Ramos (cell line): ENCODE results near the gene GNLY.

Source experiments
- in situ Hi-C: fragments of 300-500 bp; cut with MboI; formaldehyde crosslinking; loops from one replicate; pipeline ENCODE4 v1.14.3; 2022; ENCODE audit warnings: low sequenced_read_pairs; ENCODE audit not compliant: unreplicated experiment

The GNLY gene

DNA sequence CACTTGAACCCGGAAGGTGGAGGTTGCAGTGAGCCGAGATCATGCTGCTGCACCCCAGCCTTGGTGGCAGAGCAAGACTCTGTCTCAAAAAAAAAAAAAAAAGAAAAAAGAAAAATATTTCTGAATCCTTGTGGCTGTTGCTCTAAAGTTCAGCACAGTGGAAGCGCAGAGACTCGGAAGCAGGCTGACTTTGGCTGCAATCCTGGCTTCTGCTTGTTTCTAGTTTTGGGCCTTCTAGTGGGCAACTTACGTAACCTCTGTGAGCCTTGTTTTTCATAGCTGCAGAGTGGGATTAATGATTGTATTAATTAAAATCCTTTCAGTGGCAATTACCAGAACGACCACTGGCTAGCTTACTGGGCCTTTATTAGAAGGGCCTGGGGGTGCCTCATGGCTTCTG lies 28.4 kb downstream of the GNLY start:
- in situ Hi-C loops = no loop called here

DNA sequence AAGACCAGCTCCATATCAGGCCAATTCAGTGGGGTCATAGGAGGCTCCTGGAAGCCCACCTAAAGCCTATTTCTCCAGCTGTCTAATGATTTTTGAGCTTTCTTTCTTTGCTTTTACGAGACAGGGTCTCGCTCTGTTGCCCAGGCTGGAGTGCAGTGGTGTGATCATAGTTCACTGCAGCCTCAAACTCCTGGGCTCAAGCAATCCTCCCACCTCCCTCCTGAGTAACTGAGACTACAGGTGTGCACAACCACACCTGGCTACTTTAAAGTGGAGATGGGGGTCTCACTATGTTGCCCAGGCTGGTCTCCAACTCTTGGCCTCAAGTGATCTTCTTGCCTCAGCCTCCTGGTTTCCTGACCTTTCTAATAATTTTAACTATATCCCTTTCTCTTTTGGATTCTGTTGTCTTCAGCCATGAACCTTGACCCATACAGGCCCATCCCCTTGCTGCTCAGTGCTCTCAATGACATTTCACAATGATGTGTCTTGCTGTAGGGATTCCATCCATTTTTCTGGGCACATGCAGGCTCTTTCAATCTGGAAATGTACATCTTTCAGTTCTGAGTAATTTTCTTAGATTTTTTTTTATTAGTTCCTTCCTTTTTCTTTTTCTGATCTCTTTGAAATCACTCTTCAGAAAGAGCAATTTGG lies 29.7 kb downstream of the GNLY start:
- in situ Hi-C loops = no loop called here

DNA sequence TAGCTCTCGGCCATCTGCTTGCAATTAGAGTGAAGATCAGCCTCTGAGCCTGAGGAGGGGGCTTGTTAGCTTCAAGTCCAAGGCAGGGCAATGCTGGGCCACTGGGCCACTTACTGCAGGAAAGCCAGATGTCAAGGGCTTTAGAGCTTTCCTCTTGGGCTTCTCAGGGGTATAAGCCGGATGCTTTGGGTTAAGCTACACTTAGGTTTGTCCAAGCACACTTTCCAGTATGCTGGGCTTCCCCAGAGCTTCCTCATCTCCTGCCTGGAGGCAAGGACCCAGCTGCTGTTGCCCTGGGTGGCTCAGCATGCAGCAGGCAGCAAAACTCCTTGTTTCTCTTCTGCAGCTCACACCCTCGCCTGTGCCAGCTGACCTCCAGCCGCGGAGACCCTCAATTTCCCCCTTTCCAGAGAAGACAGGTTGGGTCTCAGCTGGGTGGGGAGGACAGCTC lies 30.6 kb downstream of the GNLY start:
- in situ Hi-C loops = no loop called here

DNA sequence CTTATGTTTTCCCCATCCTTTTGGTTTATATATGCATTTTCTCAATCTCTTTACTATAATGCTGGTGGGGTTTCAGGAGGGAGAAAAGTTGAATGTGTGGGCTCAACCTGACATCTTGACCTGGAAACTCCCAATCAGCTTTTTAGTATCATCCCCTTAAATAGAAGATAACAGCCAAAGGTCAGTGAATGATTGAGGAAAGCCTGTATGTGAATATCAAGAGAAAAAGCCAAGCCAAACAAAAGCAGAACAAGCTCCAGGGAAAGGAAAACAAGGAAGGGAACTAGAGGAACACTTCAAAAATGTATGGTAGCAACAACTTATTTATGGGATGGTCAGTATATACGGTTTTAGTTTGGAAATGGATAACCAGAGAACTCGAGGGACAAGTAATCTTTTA lies 31.3 kb downstream of the GNLY start:
- in situ Hi-C loops = no loop called here

DNA sequence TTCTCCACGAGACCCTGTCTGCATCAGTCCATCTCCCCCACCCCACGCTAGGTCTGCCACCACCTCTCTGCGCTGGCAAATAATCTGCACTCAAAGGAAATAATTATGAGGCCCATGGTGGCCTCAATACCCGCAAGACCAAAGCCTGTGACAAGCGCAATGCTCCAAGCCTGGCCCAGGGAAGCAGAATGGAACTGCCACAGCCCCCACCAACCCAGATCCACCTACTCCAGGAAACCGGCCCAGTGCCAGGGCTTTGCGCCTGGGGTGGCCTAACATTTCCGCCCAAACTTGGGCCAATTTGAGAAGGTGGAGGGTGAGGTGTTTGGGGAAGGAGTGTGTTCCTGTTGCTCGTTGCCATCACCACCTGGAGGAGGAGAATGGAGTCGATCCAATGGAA lies 33.6 kb downstream of the GNLY start:
- in situ Hi-C loops = no loop called here

DNA sequence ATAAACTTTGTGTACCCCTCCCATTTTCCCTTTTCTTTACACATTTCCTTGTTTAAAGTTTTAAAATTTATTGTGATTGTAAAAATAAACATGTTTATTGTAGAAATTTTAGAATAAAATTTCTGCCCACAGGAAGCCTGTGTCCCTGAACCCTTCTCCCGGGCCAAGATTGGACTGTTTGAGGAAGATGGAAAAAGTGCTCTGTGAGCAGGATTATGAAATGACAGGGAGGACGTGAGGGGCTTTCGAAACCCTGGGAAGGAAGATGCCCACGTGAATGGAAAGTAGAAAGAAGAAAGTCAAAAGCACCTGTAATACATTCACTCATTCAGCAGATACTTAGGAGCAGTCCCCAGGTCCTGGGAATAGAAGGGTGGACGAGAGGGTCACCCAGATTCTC lies 34.2 kb downstream of the GNLY start:
- in situ Hi-C loops = no loop called here

DNA sequence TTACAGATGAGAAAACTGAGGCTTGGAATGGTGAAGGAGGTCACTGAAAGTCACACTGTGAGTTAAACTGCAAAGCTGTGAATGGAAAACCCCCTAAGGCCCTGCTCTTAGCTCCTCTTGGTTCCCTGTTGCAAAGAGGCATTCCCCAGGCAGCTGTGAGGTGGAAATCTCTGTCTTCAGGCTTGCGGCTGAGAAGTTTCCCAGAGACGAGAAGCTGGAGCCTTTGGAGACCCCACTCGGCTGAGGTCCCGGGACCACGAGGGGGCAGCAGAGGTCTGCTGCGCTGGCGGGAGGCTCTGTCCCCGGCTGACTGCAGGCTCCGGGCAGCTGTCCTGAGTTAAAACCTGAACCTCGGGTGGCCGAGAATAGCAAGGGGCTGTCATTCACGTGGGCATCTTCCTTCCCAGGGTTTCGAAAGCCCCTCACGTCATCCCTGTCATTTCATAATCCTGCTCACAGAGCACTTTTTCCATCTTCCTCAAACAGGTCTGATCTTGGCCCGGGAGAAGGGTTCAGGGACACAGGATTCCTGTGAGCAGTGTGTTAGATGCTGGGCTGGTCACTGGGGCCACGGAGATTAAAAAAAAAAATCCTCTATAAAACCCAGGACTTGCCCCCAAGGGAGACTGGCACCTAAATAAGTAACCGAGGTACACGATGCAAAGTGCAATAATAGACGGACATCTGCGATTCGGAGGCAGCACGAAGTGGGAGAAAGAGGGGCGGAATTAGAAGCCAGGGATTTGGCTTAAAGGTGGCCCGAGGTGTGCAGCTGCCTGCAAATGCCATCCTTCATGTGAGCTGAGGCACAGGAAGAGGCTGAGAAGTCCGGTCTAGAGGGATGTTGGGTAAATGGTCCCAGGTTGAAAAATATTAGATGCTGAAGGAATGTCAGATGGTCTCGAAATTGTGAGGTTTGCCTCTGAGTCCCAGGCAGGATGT lies 35.0 kb downstream of the GNLY start:
- in situ Hi-C loops = no loop called here

DNA sequence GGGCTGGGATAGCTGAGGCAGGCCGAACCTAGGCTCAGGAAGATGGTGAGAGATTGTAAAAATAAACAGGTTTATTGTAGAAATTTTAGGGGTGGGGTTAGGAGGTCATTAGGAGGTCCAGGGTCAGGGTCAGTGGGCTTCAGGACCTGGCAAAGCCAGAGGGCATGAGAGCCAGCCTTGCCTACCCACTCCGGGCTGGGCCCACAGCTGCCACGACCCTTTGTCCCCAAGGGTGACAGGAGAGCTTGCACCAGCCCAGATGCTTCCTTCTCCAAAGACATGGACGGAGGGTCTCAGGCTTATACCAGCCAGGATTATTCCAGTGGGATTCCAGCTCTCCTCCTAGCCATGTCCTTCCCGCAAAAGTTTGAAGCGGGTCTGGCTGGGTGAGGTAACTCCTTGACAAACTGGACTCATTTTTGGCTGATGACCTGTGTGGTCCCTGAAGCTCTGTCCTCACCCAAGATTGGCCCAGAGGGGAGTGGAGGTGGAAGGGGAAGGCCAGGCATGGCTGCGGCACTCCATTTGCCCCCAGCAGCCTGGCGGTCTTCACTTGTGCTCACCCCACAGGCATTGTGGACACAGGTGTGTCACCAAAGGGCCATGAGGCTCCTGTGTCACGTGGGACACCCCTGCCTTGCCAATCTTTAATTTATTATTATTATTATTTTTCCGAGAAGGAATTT lies 35.8 kb downstream of the GNLY start:
- in situ Hi-C loops = no loop called here

DNA sequence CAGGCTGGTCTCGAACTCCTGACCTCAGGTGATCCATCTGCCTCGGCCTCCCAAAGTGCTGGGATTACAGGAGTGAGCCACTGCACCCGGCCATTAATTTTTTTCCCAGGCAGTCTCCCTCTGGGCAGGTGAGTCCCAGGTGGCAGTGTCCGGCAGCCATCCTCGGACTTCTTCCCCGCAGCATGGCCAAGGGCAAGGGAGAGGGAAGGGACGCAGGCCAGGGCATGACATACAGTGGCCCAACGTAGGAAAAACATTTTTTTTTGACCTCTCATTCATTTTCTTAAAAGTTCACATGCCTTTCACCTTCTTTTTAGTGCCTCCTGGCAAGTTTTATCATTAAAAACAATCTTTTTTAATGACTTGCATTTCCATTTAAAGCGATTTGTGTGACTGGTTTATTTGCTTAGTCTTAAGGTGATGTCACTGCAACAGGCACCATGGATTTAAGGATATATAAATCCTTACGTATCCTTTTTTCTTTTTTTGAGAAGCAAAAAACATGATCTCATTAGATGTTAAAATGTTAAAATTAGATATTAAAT lies 36.6 kb downstream of the GNLY start:
- in situ Hi-C loops = no loop called here

DNA sequence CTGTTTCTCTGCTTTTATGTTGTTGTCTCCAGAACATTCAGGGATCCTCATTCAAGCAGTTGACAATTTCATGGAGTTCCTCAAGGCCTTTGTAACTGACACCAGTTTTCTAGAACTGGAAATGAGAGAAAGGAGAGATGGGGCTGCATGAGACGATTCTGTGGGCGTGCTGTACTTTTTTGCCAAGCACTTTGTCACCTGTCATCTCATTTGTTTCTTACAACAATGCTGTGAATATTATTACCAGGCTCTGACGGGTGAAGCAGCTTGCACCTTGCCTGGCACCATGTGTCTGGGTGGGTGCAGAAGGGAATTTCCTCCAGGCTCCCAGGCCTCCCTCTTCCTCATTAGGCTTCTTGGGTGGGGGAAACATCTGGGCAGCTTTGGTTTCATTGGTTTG lies 37.4 kb downstream of the GNLY start:
- in situ Hi-C loops = no loop called here

DNA sequence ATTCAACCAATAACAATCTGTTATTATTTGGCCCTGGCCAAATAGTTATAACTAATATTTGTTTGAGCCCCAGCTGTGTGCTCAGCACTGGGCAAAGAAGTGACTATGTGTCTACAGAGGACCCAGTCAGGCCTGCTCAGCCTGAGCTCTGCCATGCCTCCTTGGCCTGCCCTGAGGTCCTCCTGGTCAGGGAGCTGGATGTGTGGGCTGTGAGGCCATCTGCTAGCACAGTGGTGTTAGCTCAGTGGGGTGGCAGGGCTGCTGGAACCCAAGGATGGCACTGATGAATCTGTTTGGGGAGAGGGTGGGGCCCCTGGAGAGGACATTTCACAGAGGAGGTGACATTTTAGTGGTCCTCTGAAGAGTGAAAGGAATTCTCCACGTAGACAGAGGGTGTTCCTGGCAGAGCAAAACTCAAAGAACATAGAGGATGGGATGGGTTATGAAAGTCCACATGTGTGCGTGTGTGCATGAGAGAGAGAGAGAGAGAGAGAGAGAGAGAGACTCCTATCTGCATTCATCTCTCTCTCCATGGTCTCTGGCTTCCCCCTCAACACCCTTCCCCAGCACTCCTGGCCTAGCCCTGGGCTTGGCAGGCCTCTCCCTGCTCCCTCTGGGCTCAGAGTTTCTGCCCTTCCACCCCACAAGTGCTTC lies 38.4 kb downstream of the GNLY start:
- in situ Hi-C loops = no loop called here

DNA sequence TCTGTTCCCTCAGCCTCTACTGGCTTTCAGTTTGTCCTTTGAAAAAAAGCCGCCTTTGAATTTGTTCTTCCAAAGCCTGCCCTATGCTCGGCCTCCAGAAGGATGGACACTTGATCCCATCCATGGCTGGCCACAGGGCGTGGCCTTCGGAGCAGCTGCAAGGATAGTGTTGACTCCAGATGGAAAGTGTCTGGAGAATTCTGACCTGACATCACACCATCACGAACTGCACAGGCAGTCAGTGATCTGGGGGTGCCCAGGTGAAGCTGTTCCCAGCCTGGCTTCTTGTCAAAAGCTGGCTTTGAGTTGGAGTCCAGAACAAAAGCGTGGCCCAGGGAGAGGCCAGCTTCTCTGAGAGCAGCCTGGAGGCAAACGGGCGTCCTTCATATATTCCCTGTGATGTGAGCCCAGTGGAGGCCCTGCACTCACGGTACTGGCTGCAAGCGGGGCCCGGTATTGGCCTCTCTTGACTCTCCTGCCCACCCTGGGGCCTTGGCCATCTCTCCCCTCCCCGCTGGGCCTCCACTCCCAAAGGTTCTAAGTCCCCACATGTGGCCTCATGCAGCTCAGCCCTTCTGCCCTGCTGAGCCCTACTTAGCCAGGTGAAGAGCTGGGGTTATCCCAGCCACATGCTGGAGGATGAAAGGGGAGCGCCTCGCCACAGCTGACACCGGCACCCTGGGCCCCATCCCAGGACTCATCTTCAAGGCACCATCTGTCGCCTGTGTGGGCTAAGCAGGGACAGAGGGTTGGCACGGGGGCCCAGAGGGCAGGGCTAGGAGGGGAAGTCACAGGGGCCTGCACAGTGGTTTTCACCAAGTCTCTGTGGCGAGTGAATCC lies 39.2 kb downstream of the GNLY start:
- in situ Hi-C loops = no loop called here

DNA sequence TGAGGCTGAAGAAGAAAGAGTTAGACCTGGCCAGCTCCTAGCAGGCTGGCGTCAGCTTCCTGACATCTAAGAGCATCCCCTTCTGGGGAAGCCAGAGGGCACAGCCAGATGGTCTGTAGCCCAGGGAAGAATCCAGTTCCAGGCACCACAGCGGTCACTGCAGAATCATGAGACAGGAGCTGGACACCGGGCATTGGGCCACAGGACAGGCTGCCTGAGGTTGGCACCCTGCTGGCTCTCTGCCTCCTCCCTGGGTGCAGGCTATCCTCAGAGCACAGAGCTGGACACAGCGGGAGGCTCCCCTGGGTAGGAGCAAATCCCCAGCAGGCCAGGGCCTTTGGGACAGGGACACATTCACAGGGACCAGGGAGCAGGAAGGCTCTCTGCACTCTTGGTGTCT lies 39.9 kb downstream of the GNLY start:
- in situ Hi-C loops = no loop called here

DNA sequence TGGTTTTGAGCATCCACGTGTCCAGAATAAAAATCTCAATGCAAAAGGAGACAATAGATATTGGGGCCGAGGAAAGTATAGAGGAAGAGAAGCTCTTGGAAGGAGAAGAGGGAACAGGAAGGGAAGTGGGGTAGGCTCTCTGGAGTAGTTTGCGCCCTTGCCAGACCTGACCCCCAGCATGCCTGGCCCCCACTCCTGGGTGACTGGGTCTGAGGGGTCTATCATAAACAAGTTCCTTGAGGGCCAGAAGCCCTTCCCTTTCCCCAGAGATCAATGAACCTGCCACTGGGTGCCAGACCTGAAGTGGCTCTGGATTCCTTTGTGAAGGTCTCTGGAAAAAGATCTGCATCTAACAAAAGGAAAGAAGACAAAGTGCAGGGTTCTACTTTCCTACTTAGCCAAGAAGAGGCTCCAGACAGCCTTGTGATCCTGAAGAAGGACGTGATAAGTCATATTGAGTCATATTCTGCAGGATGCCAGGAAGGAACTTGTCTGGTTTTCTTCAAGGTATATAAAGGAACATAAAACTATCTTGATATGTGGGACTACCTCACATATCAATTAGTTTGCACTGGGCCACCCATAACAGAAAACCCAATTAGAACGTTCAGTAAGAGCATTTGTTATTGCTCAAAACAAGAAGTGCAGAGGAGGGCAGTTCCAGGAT lies 40.9 kb downstream of the GNLY start:
- in situ Hi-C loops = loop anchor here (5.0 kb wide), 1 partner anchor 77 kb away; no protein-coding TSS in a partner anchor

DNA sequence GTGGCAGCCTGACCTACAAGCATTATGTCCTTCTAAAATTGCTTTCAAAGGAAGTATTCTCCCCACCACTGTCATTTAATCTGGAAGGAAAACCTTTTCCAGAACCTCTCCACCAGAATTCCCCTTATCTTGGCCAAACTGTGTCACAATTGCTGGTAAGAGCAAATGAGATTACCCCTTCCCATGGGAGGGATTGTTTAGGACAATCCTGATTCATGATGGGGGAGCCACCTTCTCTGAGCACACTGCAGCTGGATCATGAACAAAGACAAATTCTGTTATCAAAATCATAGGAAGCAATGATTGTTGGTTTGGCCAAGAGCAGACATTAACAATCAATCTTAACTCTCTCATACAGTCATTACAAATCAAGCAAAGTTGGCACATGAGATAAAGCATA lies 41.5 kb downstream of the GNLY start:
- in situ Hi-C loops = loop anchor here (5.0 kb wide), 1 partner anchor 77 kb away; no protein-coding TSS in a partner anchor

DNA sequence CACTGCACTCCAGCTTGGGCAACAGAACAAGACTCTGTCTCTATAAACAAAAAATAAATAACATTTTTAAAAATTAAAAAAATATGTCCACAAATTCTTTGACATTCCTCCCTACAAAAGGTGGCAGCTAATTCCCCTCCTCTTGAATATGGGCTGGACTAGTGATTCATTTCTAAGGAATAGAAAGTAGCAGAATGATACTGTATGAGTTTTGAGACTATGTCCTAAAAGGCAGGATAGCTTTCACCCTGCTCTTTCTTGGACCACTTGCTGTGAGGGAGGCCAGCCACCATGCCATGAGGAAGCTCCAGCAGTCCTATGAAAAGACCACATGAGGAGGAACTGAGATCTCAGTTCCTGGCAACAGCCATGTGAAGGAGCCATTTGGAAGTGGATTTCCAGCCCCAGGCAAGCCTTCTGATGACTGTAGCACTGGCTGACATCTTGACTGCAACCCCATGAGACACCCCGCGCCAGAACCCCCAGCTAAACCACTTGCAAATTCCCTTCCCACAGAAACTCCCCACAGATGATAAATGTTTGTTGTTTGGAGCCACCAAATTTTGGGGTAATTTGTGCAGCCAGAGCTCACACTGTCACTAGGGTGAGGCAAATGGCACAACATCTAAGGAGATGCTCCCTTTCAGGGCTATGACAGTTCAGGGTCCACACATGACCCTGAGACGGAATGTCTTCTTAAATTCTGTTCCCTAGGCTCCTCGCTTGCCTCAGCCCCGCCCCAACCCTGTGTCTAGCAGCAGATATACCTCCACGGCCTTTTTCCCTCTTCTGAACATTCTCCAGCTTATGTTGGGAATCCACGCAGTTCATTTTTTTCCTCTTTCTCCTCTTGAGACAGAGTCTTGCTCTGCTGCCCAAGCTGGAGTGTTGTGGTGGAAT lies 42.5 kb downstream of the GNLY start:
- in situ Hi-C loops = loop anchor here (5.0 kb wide), 1 partner anchor 76 kb away; no protein-coding TSS in a partner anchor

DNA sequence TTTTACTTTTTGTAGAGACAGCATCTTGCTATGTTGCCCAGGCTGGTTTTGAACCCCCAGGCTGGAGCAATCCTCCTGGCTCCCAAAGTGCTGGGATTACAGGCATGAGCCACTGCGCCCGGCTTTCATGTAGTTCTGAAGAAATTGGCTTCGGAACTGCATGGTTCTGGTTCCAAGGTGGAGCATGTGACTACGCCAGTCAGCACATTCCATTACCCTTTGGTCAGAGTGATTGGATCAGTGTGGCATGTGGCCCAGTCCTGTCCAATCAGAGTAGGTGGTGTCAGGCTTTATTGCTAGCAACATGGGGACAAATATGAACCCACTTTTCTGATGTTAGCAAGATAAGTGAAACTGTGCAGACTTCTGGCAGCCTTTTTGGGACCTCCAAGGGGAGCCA lies 43.3 kb downstream of the GNLY start:
- in situ Hi-C loops = loop anchor here (5.0 kb wide), 1 partner anchor 75 kb away; no protein-coding TSS in a partner anchor

DNA sequence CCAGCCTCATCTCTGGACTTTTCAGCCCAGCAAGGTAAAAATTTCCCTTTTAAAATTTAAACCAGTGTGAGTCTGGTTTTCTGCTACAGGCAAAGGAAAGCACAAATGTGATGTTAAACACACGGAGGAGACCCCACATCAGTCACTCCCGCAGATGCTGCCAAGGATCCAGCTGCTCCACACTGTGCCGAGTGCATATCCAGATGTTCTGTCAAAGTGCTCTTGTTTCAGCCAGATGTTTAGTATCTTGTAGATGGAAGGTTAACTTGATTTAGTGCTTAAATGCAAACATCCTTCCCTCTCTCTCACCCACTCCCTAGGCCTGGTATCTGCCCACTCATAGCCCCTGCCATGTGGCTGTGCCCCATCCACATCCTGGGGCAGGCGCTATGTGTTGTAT lies 43.8 kb downstream of the GNLY start:
- in situ Hi-C loops = loop anchor here (5.0 kb wide), 1 partner anchor 74 kb away; no protein-coding TSS in a partner anchor
